Transverse colon (tissue), 4 donors: ENCODE measurements around the gene FRY.

Source experiments
- CTCF ChIP-seq, 5 experiments: fragments of 200-600 bp in 3 of 5; fragments of 450-650 bp in 2 of 5; sonication (generic) in 3 of 5; IDR thresholded peaks; 1 replicate in 2 of 5; 2 replicates in 3 of 5; pipeline ENCODE4 v1.5.1; 2016 to 2017; ENCODE audit warnings: antibody characterized with exemption in 5 of 5, inconsistent platforms in 3 of 5, mild to moderate bottlenecking in 2 of 5, moderate library complexity in 1 of 5
- EP300 ChIP-seq: sonication (generic); formaldehyde crosslinking; IDR thresholded peaks from one replicate; pipeline ENCODE4 v1.6.1; 2017; ENCODE audit warnings: antibody characterized with exemption, low read depth
- POLR2A ChIP-seq: fragments of 450-650 bp; IDR thresholded peaks from one replicate; pipeline ENCODE4 v1.6.1; 2016; ENCODE audit warnings: antibody characterized with exemption, mild to moderate bottlenecking, moderate library complexity
- POLR2AphosphoS5 ChIP-seq, 3 donors: sonication (generic); formaldehyde crosslinking; IDR thresholded peaks; one replicate each; pipeline ENCODE4 v1.6.1; 2016; ENCODE audit warnings: antibody characterized with exemption in 3 of 3

GRCh38 chr13:32205431-32206096, 174.0 kb downstream of the FRY start:
- TF ChIP-seq POLR2A (no peak), CTCF (IDR thresholded peaks at IDR 0.05) (no peak), EP300 (no peak), POLR2AphosphoS5 (IDR thresholded peaks at IDR 0.05) (no peak)
